Stomach smooth muscle (tissue), 2 donors: Measurements from ENCODE around the gene TMEM214.

Experiments
- H3K27ac ChIP-seq: one replicate; pipeline ENCODE4 v1.7.0; 2013; ENCODE audit warnings: mild to moderate bottlenecking, low read length, inconsistent platforms
- H3K27me3 ChIP-seq, 2 donors: one replicate each; pipeline ENCODE4 v1.7.0; 2013; ENCODE audit warnings: low read length in 2 of 2; ENCODE audit not compliant: insufficient read depth in 2 of 2, control insufficient read depth in 1 of 2
- H3K36me3 ChIP-seq, 2 donors: one replicate each; pipeline ENCODE4 v1.7.0; 2013; ENCODE audit warnings: low read length in 2 of 2; ENCODE audit not compliant: control insufficient read depth in 2 of 2, insufficient read depth in 2 of 2
- H3K4me1 ChIP-seq: one replicate; pipeline ENCODE4 v1.7.0; 2013; ENCODE audit warnings: low read length; ENCODE audit not compliant: control insufficient read depth, insufficient read depth
- H3K4me3 ChIP-seq, 2 donors: one replicate each; pipeline ENCODE4 v1.7.0; 2013; ENCODE audit warnings: low read length in 2 of 2
- H3K9ac ChIP-seq, 2 donors: one replicate each; pipeline ENCODE4 v1.7.0; 2013; ENCODE audit warnings: low read length in 2 of 2, mild to moderate bottlenecking in 1 of 2
- H3K9me3 ChIP-seq, 2 donors: one replicate each; pipeline ENCODE4 v1.7.0; 2013; ENCODE audit warnings: low read length in 2 of 2; ENCODE audit not compliant: control insufficient read depth in 2 of 2
- donor health status: healthy.
- donor health status: Pancreatic carcinoma.

The TMEM214 gene

GRCh38 chr2:27032495-27033252 is at the start of gene TMEM214:
TMEM214 (plus strand) TSS chr2:27032965; CDS start chr2:27033016, 51 bp downstream.
- Histone ChIP-seq H3K27ac (peak within 1 kb of the TSS; percentile 31), H3K27me3 (no peaks in the 10 kb centered on the region), H3K9ac (peak within 1 kb of the TSS; percentile 62 to 94), H3K4me1 (peaks cover 18% of the 10 kb centered on the region), H3K36me3 (peaks cover 23 to 28% of the 10 kb centered on the region in 2 donors), H3K9me3 (no peaks in the 10 kb centered on the region), H3K4me3 (peak within 1 kb of the TSS; percentile 86 to 98)

GRCh38 chr2:26983746-26984145 is 49.0 kb upstream of the TMEM214 start:
- H3K36me3 ChIP-seq: peaks cover 0 to 7% of the 10 kb centered on the region in 2 donors
- no peak overlapping the region for H3K4me3 ChIP-seq
- peaks cover 20% of the 10 kb centered on the region for H3K4me1 ChIP-seq
- no peak overlapping the region for H3K27ac ChIP-seq
- H3K9me3 ChIP-seq: no peaks in the 10 kb centered on the region
- no peaks in the 10 kb centered on the region for H3K27me3 ChIP-seq
- H3K9ac ChIP-seq: no peak overlapping the region

GRCh38 chr2:26985807-26986206 is 47.0 kb upstream of the TMEM214 start:
- no peaks in the 10 kb centered on the region for H3K9me3 ChIP-seq
- no peak overlapping the region for H3K9ac ChIP-seq
- H3K4me1 ChIP-seq: peaks cover 13% of the 10 kb centered on the region
- no peak overlapping the region for H3K4me3 ChIP-seq
- H3K36me3 ChIP-seq: peaks cover 0 to 7% of the 10 kb centered on the region in 2 donors
- no peak overlapping the region for H3K27ac ChIP-seq
- H3K27me3 ChIP-seq: no peaks in the 10 kb centered on the region

DNA sequence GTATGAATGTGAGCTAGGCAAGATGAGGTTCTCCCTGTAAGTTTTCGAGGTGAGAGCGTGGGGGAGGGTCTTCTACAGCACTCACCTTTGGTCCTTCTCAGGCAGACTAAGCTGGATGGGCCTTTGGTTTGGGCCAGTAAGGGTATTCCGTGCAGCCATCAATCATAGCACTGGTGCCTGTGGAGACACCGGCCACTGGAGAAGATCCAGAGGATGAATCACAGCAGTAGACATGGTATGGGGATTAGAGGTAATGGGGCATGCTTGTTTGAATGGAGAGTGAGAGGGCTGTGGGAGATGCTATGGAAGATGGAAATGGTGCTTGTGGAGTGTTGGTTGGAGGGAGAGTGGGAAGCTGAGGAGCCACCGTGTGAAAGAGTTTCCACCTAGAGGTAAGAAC is 46.2 kb upstream of the TMEM214 start:
- H3K9ac ChIP-seq: no peak overlapping the region
- H3K9me3 ChIP-seq: no peaks in the 10 kb centered on the region
- H3K36me3 ChIP-seq: peaks cover 0 to 7% of the 10 kb centered on the region in 2 donors
- H3K27ac ChIP-seq: no peak overlapping the region
- no peak overlapping the region for H3K4me3 ChIP-seq
- peaks cover 12% of the 10 kb centered on the region for H3K4me1 ChIP-seq
- H3K27me3 ChIP-seq: no peaks in the 10 kb centered on the region

GRCh38 chr2:26988058-26988860 is 44.5 kb upstream of the TMEM214 start:
- Histone ChIP-seq H3K9ac (no peak overlapping the region), H3K9me3 (no peaks in the 10 kb centered on the region), H3K4me1 (no peaks in the 10 kb centered on the region), H3K4me3 (no peak overlapping the region), H3K36me3 (peaks cover 0 to 7% of the 10 kb centered on the region in 2 donors), H3K27me3 (no peaks in the 10 kb centered on the region), H3K27ac (no peak overlapping the region)

GRCh38 chr2:26989156-26989555 is 43.6 kb upstream of the TMEM214 start:
- Histone ChIP-seq H3K27ac (no peak overlapping the region), H3K36me3 (peaks cover 0 to 7% of the 10 kb centered on the region in 2 donors), H3K9me3 (no peaks in the 10 kb centered on the region), H3K27me3 (no peaks in the 10 kb centered on the region), H3K4me3 (no peak overlapping the region), H3K4me1 (no peaks in the 10 kb centered on the region), H3K9ac (no peak overlapping the region)

DNA sequence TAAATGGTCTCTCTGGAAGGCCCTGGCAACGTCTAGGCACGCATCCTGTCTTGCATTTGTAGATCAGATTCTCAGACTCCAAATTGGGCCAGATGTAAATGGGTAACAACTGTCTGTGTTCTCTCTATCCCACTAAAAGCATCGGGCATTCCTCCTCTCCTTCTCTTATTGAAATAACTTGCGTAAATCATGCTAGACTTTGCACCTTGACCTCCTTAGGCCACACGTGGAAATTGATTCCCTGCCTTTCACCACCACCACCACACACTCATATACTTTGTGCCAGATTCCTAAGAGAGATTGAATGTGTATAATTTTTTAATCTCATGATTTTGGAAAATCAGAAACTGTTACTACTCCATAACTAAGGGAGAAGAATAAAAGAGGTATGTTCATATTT is 41.0 kb upstream of the TMEM214 start:
- Histone ChIP-seq H3K4me1 (no peaks in the 10 kb centered on the region), H3K4me3 (no peak overlapping the region), H3K36me3 (peaks cover 0 to 2% of the 10 kb centered on the region in 2 donors), H3K27ac (no peak overlapping the region), H3K27me3 (no peaks in the 10 kb centered on the region), H3K9ac (no peak overlapping the region), H3K9me3 (no peaks in the 10 kb centered on the region)

- H3K4me1 ChIP-seq: no peaks in the 10 kb centered on the region
- no peaks in the 10 kb centered on the region for H3K9me3 ChIP-seq
- no peak overlapping the region for H3K4me3 ChIP-seq
- no peaks in the 10 kb centered on the region for H3K27me3 ChIP-seq
- no peak overlapping the region for H3K27ac ChIP-seq
- H3K36me3 ChIP-seq: no peaks in the 10 kb centered on the region
- no peak overlapping the region for H3K9ac ChIP-seq
Observed at GRCh38 chr2:26993768-26994167, 39.0 kb upstream of the TMEM214 start.

GRCh38 chr2:26994983-26995382 is 37.8 kb upstream of the TMEM214 start:
- H3K9ac ChIP-seq: no peak overlapping the region
- no peak overlapping the region for H3K27ac ChIP-seq
- no peaks in the 10 kb centered on the region for H3K27me3 ChIP-seq
- no peaks in the 10 kb centered on the region for H3K9me3 ChIP-seq
- no peaks in the 10 kb centered on the region for H3K36me3 ChIP-seq
- H3K4me3 ChIP-seq: no peak overlapping the region
- H3K4me1 ChIP-seq: no peaks in the 10 kb centered on the region

DNA sequence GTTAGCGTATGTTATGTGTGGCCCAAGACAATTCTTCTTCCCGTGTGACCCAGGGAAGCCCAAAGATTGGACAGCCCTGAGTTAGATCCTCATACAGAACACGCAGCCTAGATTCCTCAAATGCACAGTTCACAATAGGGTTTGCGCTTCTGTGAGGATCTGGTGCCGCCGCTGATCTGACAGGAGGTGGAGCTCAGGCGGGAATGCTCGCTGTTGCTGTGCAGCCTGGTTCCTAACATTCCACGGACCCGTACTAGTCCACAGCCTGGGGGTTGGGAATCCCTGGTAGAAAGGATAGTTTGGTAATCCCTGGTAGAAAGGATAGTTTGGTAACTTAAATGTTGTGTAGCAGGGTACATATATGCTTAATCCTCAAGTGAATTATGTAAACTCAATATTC is 35.4 kb upstream of the TMEM214 start:
- H3K27me3 ChIP-seq: no peaks in the 10 kb centered on the region
- H3K4me1 ChIP-seq: no peaks in the 10 kb centered on the region
- H3K36me3 ChIP-seq: no peaks in the 10 kb centered on the region
- H3K27ac ChIP-seq: no peak overlapping the region
- no peak overlapping the region for H3K4me3 ChIP-seq
- no peak overlapping the region for H3K9ac ChIP-seq
- no peaks in the 10 kb centered on the region for H3K9me3 ChIP-seq

DNA sequence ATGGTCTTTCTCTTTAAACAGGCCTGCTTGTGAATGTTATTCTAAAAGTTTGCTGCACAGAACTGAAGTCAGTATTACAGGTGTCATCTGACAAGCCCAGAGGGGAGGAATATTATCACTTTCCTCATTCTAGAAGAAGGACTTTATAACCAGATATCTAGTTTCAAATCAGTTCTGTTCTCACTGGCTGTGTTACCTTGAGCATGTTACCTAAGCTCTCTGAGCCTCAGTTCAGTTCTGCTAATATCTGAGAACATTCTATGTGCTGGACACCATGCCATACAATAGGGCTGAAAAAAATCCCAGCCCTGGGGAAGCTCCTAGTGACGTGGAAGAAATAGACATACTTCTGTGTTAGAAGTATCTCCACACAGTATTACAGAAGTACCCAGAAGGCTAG is 34.4 kb upstream of the TMEM214 start:
- Histone ChIP-seq H3K9me3 (no peaks in the 10 kb centered on the region), H3K36me3 (no peaks in the 10 kb centered on the region), H3K4me1 (no peaks in the 10 kb centered on the region), H3K27ac (no peak overlapping the region), H3K27me3 (no peaks in the 10 kb centered on the region), H3K9ac (no peak overlapping the region), H3K4me3 (no peak overlapping the region)
